Right lobe of liver (tissue), 4 donors: ENCODE results near the gene B3GAT3.

ENCODE experiments used
- CTCF ChIP-seq, 4 donors: fragments of 200-600 bp in 3 of 4; fragments of 450-650 bp in 1 of 4; IDR thresholded peaks; one replicate each; pipeline versions ENCODE4 v1.5.1 to v1.8.0; 2016 to 2022; ENCODE audit warnings: antibody characterized with exemption in 4 of 4, mild to moderate bottlenecking in 2 of 4
- POLR2A ChIP-seq: fragments of 450-650 bp; IDR thresholded peaks from one replicate; pipeline ENCODE4 v1.6.1; 2017; ENCODE audit warnings: antibody characterized with exemption, mild to moderate bottlenecking
- donor health status: DM: no; HTN: no; CAD: no.
- donor health status: DM: no; HTN: no; CAD: no.
- donor health status: DM: no; HTN: yes; CAD: no.

DNA sequence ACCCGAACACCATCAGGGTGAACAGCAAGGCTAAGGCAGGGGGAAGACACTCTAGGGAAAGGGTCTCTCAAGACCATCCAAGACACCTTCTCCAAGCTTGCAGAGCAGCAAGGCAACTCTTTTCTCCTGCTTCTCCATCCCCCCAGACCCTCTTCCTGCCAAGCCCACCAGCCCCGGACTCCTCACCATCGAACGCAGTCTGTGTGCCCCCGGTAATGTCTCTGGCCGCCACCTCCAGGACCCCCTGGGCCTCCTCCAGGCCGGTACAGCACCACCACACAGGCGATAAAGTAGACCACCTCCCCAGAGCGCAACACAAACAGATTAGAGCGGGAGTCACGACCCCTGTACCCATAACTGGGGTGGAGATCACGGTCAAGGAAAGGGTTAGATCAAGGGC lies 13.0 kb downstream of the B3GAT3 start:
- no peak for TF ChIP-seq CTCF (IDR thresholded peaks at IDR 0.05)
- no peak for TF ChIP-seq POLR2A
